Measurements from ENCODE around the gene APBA2. TPM values are rescaled to one million over a fixed set of nuclear protein-coding genes. Genes with fewer than 3 reads are reported as not detected.
A peak's percentile ranks its signal among the peaks of the same experiment; 100 is the strongest.

Gene APBA2
- total RNA-seq, 1 donor from 2014 or later = 3.8 TPM

DNA sequence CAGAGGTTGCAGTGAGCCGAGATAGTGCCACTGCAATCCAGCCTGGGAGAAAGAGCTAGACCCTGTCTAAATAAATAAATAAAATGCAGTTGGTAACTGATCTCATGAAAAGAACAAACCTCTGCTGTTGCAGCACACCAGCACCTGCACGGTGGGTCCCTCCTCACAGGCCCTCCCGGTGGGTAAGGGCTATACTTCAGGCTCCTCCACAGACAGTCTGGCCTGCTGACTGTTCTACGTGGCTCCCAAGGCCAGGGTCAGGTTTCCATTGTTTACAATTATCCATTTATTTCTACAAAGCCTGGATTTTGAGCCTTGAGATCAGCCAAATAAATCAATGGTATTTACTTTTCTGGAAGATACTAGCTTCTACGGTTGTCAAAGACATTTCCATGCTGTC is 5.1 kb upstream of the APBA2 start:
- Histone ChIP-seq H3K36me3 (no peaks in the 10 kb centered on the region), H3K27ac (no peak overlapping the region), H3K4me1 (no peaks in the 10 kb centered on the region), H3K9me3 (no peaks in the 10 kb centered on the region), H3K27me3 (ENCODE audit: low read depth) (peaks cover 15% of the 10 kb centered on the region), H3K4me3 (no peak overlapping the region)
- TF ChIP-seq, protein P1, sequence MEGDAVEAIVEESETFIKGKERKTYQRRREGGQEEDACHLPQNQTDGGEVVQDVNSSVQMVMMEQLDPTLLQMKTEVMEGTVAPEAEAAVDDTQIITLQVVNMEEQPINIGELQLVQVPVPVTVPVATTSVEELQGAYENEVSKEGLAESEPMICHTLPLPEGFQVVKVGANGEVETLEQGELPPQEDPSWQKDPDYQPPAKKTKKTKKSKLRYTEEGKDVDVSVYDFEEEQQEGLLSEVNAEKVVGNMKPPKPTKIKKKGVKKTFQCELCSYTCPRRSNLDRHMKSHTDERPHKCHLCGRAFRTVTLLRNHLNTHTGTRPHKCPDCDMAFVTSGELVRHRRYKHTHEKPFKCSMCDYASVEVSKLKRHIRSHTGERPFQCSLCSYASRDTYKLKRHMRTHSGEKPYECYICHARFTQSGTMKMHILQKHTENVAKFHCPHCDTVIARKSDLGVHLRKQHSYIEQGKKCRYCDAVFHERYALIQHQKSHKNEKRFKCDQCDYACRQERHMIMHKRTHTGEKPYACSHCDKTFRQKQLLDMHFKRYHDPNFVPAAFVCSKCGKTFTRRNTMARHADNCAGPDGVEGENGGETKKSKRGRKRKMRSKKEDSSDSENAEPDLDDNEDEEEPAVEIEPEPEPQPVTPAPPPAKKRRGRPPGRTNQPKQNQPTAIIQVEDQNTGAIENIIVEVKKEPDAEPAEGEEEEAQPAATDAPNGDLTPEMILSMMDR (IDR thresholded peaks at IDR 0.05) = no peak
- intact Hi-C loops (cut with DNase I) = no loop called here
- no peak for DNase-seq
- no peak for ATAC-seq

DNA sequence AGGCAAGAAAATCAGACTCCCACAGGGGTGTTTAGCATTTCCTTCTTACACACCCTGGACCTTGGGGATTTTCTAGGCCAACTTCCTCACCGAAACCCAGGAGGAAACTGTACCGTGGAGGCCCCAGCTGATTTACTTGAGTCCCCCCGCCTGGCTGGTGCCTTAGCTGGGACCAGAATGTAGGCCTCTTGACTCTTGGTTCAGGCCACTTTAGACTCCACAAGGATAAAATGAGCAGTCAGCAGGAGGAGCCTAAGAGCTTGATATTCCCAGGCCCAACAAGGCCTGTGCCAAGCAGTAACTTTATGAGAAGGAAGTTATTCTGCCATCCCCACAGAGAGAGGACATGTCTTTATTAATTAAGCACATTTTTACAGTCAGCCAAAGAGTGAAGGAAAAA is 4.6 kb upstream of the APBA2 start:
- Histone ChIP-seq H3K27me3 (ENCODE audit: low read depth) (peaks cover 16% of the 10 kb centered on the region), H3K4me3 (no peak overlapping the region), H3K27ac (no peak overlapping the region), H3K9me3 (no peaks in the 10 kb centered on the region), H3K4me1 (no peaks in the 10 kb centered on the region), H3K36me3 (no peaks in the 10 kb centered on the region)
- DNase-seq = no peak
- intact Hi-C loops (cut with DNase I) = no loop called here
- ATAC-seq = no peak
- TF ChIP-seq, protein P1 (IDR thresholded peaks at IDR 0.05) = no peak

DNA sequence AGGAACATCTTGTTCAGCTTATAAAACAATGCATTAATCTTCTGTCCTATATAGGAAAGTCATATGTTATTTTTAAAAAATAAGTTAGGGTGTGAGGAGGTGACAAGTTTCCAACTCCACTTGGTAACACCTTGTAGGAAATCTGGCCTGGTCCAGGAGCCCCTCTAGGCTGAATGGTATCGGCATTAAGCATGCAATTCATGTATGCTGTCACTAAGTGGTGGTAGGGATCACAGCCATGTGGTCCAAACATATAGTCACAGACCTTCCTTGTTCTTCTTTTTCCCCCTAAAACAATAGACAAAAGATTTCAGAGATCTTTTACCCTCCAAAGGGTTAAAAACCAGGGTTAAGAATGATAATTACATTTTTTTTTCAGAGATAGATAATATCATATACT is 4.2 kb upstream of the APBA2 start:
- no peak for ATAC-seq
- no peak for DNase-seq
- H3K36me3 ChIP-seq = no peaks in the 10 kb centered on the region
- intact Hi-C loops (cut with DNase I) = no loop called here
- peaks cover under 1% of the 10 kb centered on the region for H3K4me1 ChIP-seq
- H3K9me3 ChIP-seq = no peaks in the 10 kb centered on the region
- TF ChIP-seq, protein P1 (IDR thresholded peaks at IDR 0.05) = no peak
- no peak overlapping the region for H3K4me3 ChIP-seq
- peaks cover 21% of the 10 kb centered on the region for H3K27me3 ChIP-seq (ENCODE audit: low read depth)
- no peak overlapping the region for H3K27ac ChIP-seq

DNA sequence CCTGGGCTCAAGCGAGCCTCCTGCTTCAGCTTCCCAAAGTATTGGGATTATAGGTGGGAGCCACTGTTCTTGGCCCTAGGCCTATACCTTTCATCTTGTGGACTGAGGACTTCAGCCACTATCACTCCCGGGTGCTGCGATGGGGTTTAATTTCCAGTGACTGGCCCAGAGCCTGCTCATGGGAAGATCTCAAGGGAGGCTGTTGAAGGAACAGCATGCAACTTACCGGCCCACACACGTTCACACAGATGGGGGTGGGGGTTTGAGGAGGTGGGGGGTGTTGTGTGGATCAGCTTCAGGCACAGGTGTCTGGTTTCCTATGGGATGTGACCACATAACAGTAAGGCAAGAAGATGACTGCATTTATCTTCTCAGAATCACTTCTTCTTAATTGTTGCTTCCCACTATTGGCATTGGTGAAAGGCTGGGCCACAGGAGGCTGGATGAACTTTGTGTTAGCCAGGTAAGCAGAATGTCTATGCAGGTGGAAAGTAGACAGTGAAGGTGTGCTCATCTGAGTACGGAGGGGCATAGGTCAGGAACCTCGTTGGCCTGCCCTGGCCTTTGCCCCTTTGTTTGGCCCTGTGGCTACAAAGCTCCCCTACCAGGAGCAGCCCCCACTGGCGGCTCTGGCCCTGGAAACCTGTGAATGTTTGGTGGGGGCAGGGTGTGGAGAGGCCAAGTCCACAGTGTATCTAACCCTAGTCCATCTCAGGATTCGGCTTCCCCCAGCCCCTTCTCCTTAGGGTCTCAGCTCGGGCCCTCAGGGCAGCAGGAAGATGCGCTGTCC is 1.4 kb upstream of the APBA2 start:
- TF ChIP-seq, protein P1 (IDR thresholded peaks at IDR 0.05) = no peak
- H3K4me1 ChIP-seq = peaks cover 4% of the 10 kb centered on the region
- no peaks in the 10 kb centered on the region for H3K36me3 ChIP-seq
- H3K27ac ChIP-seq = no peak overlapping the region
- H3K4me3 ChIP-seq = no peak overlapping the region
- H3K27me3 ChIP-seq (ENCODE audit: low read depth) = peaks cover 32% of the 10 kb centered on the region
- ATAC-seq = no peak
- no peak for DNase-seq
- intact Hi-C loops (cut with DNase I) = no loop called here
- no peaks in the 10 kb centered on the region for H3K9me3 ChIP-seq

DNA sequence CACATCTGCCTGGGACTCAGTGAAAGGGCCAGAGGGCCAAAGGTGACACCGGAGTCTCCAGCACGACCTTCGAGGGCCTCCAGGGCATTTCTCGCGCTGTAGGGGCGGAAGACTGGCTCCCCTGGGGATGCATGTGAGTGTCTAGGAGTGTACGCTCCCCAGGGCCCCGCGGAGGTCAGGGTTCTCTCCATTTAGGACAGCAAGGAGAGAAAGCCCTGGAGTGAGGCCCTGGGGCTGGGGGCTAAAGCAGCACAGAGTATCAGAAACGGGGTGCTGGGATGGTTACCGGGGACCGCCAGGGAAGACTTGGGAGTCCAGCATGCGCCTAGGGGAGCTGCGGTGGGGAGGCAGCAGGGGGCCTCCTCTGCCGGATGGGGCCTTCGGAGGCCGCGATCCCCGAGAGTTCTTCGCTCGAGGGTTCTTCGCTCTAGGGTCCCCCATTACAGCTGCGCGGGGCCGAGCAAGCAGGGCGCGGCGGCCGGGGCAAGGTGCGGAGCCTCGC is 595 bp upstream of the APBA2 start:
- no peaks in the 10 kb centered on the region for H3K9me3 ChIP-seq
- intact Hi-C loops (cut with DNase I) = no loop called here
- H3K4me3 ChIP-seq = peak overlapping the region; percentile 52
- DNase-seq (no peak), ATAC-seq (peak in 1 of 2 donors; percentile 3)
- H3K27ac ChIP-seq = no peak overlapping the region
- H3K27me3 ChIP-seq (ENCODE audit: low read depth) = peaks cover 32% of the 10 kb centered on the region
- TF ChIP-seq, protein P1 (IDR thresholded peaks at IDR 0.05) = no peak
- H3K36me3 ChIP-seq = no peaks in the 10 kb centered on the region
- H3K4me1 ChIP-seq = peaks cover 4% of the 10 kb centered on the region

Measured in lower lobe of right lung (tissue), 2 donors.